ENCODE data around the gene KDM4B. TPM values are rescaled to one million over a fixed set of nuclear protein-coding genes. Genes with fewer than 3 reads are reported as not detected.
"Not testable (repeated sequence)": the region's sequence is repeated elsewhere in the genome, so short reads cannot be mapped to it uniquely, and the experiment has no call there.

KDM4B gene
- total RNA-seq, 2 donors from 2014 or later = 49.1 to 54.0 TPM

GRCh38 chr19:4932711-4933110 is 36.2 kb upstream of the KDM4B start:
- no peak for DNase-seq (ENCODE audit: low spot score)
- no peak for ATAC-seq (ENCODE audit: insufficient number of reproducible peaks, low FRiP score, low read depth)
- H3K27me3 ChIP-seq (replicated peaks; ENCODE audit: insufficient read depth) = no peaks in the 10 kb centered on the region
- no peak overlapping the region for H3K27ac ChIP-seq
- no peaks in the 10 kb centered on the region for H3K4me1 ChIP-seq (ENCODE audit: control insufficient read depth in 1 of 2, low read depth in 2 of 2)
- no peak overlapping the region for H3K4me3 ChIP-seq
- TF ChIP-seq CTCF (IDR thresholded peaks at IDR 0.05) = no peak
- no peaks in the 10 kb centered on the region for H3K9me3 ChIP-seq
- no peaks in the 10 kb centered on the region for H3K36me3 ChIP-seq

GRCh38 chr19:4933528-4933927 is 35.4 kb upstream of the KDM4B start:
- H3K9me3 ChIP-seq = no peaks in the 10 kb centered on the region
- no peaks in the 10 kb centered on the region for H3K36me3 ChIP-seq
- no peak overlapping the region for H3K27ac ChIP-seq
- no peaks in the 10 kb centered on the region for H3K27me3 ChIP-seq (replicated peaks; ENCODE audit: insufficient read depth)
- DNase-seq (ENCODE audit: low spot score) (no peak), ATAC-seq (ENCODE audit: insufficient number of reproducible peaks, low FRiP score, low read depth) (no peak)
- no peak overlapping the region for H3K4me3 ChIP-seq
- no peaks in the 10 kb centered on the region for H3K4me1 ChIP-seq (ENCODE audit: control insufficient read depth in 1 of 2, low read depth in 2 of 2)
- no peak for TF ChIP-seq CTCF (IDR thresholded peaks at IDR 0.05)

- TF ChIP-seq CTCF (IDR thresholded peaks at IDR 0.05) = no peak
- Histone ChIP-seq H3K4me1 (ENCODE audit: control insufficient read depth in 1 of 2, low read depth in 2 of 2) (no peaks in the 10 kb centered on the region), H3K36me3 (no peaks in the 10 kb centered on the region), H3K27ac (no peak overlapping the region), H3K4me3 (no peak overlapping the region), H3K9me3 (no peaks in the 10 kb centered on the region), H3K27me3 (replicated peaks; ENCODE audit: insufficient read depth) (no peaks in the 10 kb centered on the region)
- ATAC-seq (ENCODE audit: insufficient number of reproducible peaks, low FRiP score, low read depth) = no peak
- no peak for DNase-seq (ENCODE audit: low spot score)
These were observed 33.5 kb upstream of the KDM4B start for GRCh38 chr19:4935444-4935843.

- no peaks in the 10 kb centered on the region for H3K36me3 ChIP-seq
- no peaks in the 10 kb centered on the region for H3K4me1 ChIP-seq (ENCODE audit: control insufficient read depth in 1 of 2, low read depth in 2 of 2)
- ATAC-seq (ENCODE audit: insufficient number of reproducible peaks, low FRiP score, low read depth) (no peak), DNase-seq (ENCODE audit: low spot score) (no peak)
- no peak for TF ChIP-seq CTCF (IDR thresholded peaks at IDR 0.05)
- H3K4me3 ChIP-seq = no peak overlapping the region
- H3K27ac ChIP-seq = no peak overlapping the region
- no peaks in the 10 kb centered on the region for H3K9me3 ChIP-seq
- no peaks in the 10 kb centered on the region for H3K27me3 ChIP-seq (replicated peaks; ENCODE audit: insufficient read depth)
These were observed 31.9 kb upstream of the KDM4B start for GRCh38 chr19:4937060-4937459.

- ATAC-seq (ENCODE audit: insufficient number of reproducible peaks, low FRiP score, low read depth); DNase-seq (ENCODE audit: low spot score); H3K27ac ChIP-seq; H3K27me3 ChIP-seq (replicated peaks; ENCODE audit: insufficient read depth); H3K9me3 ChIP-seq; H3K4me1 ChIP-seq (ENCODE audit: control insufficient read depth in 1 of 2, low read depth in 2 of 2); H3K4me3 ChIP-seq; H3K36me3 ChIP-seq: not testable (repeated sequence)
These were observed 30.5 kb upstream of the KDM4B start for GRCh38 chr19:4938461-4938860.

- ATAC-seq (ENCODE audit: insufficient number of reproducible peaks, low FRiP score, low read depth) = no peak
- no peak overlapping the region for H3K27ac ChIP-seq
- DNase-seq (ENCODE audit: low spot score) = no peak
- no peak overlapping the region for H3K4me3 ChIP-seq
- no peak for TF ChIP-seq CTCF (IDR thresholded peaks at IDR 0.05)
- H3K36me3 ChIP-seq = no peaks in the 10 kb centered on the region
- H3K27me3 ChIP-seq (replicated peaks; ENCODE audit: insufficient read depth) = no peaks in the 10 kb centered on the region
- no peaks in the 10 kb centered on the region for H3K4me1 ChIP-seq (ENCODE audit: control insufficient read depth in 1 of 2, low read depth in 2 of 2)
- H3K9me3 ChIP-seq = no peaks in the 10 kb centered on the region
These were observed 29.4 kb upstream of the KDM4B start for GRCh38 chr19:4939466-4939865.

- not testable (repeated sequence) for H3K36me3 ChIP-seq; H3K27ac ChIP-seq; H3K4me3 ChIP-seq; H3K9me3 ChIP-seq; H3K4me1 ChIP-seq (ENCODE audit: control insufficient read depth in 1 of 2, low read depth in 2 of 2); DNase-seq (ENCODE audit: low spot score); ATAC-seq (ENCODE audit: insufficient number of reproducible peaks, low FRiP score, low read depth); H3K27me3 ChIP-seq (replicated peaks; ENCODE audit: insufficient read depth)
These were observed 27.2 kb upstream of the KDM4B start for GRCh38 chr19:4941638-4942169.

- ATAC-seq (ENCODE audit: insufficient number of reproducible peaks, low FRiP score, low read depth); H3K27ac ChIP-seq; DNase-seq (ENCODE audit: low spot score); H3K36me3 ChIP-seq; H3K4me1 ChIP-seq (ENCODE audit: control insufficient read depth in 1 of 2, low read depth in 2 of 2); H3K27me3 ChIP-seq (replicated peaks; ENCODE audit: insufficient read depth); H3K4me3 ChIP-seq; H3K9me3 ChIP-seq: not testable (repeated sequence)
These were observed 18.3 kb upstream of the KDM4B start for GRCh38 chr19:4950650-4951049.

Measured in thoracic aorta (tissue), 2 donors.